ENCODE measurements around the gene CRYL1.

Gene CRYL1

GRCh38 chr13:20573636-20574035 is 48.0 kb upstream of the CRYL1 start:
- CTCF ChIA-PET: no interaction called here
- TF ChIP-seq GLIS1 (tag by site-specific recombination; IDR thresholded peaks at IDR 0.05) (no peak), ZNF362 (tag by site-specific recombination; IDR thresholded peaks at IDR 0.05) (no peak), ZNF548 (tag by site-specific recombination; IDR thresholded peaks at IDR 0.05) (no peak), KLF16 (tag by site-specific recombination; IDR thresholded peaks at IDR 0.05) (no peak), ZBTB17 (tag by site-specific recombination; IDR thresholded peaks at IDR 0.05) (no peak), ZNF626 (tag by site-specific recombination; IDR thresholded peaks at IDR 0.05) (no peak), ZNF600 (tag by site-specific recombination; IDR thresholded peaks at IDR 0.05) (no peak), ELK4 (IDR thresholded peaks at IDR 0.05; ENCODE audit: borderline replicate concordance, low read depth, low read length) (no peak), MEIS1 (CRISPR knock-in tag; IDR thresholded peaks at IDR 0.05; ENCODE audit: borderline replicate concordance) (no peak), ZNF48 (tag by site-specific recombination; IDR thresholded peaks at IDR 0.05) (no peak), GLI4 (tag by site-specific recombination; IDR thresholded peaks at IDR 0.05) (no peak), OVOL3 (tag by site-specific recombination; IDR thresholded peaks at IDR 0.05) (no peak), ZNF391 (tag by site-specific recombination; IDR thresholded peaks at IDR 0.05; ENCODE audit: borderline replicate concordance, low read depth) (no peak), KLF9 (tag by site-specific recombination; IDR thresholded peaks at IDR 0.05; ENCODE audit: low read depth) (no peak), CTCF (tag by site-specific recombination; IDR thresholded peaks at IDR 0.05) (no peak), ZNF518A (tag by site-specific recombination; conservative IDR thresholded peaks at IDR 0.05; ENCODE audit: low read depth) (no peak), BCL11A (tag by site-specific recombination; IDR thresholded peaks at IDR 0.05; ENCODE audit: low read depth) (no peak), YY1 (tag by site-specific recombination; IDR thresholded peaks at IDR 0.05) (no peak), HOXA7 (CRISPR knock-in tag; IDR thresholded peaks at IDR 0.05; ENCODE audit: borderline replicate concordance) (no peak)

More at GRCh38 chr13:20573636-20574035, 48.0 kb upstream of the CRYL1 start:
- H3K4me1 ChIP-seq (ENCODE audit: control insufficient read depth, insufficient read depth, low read length): no peaks in the 10 kb centered on the region
- no peak overlapping the region for H3K27ac ChIP-seq (ENCODE audit: extremely low read depth, low read depth, low read length)
- H3K36me3 ChIP-seq (ENCODE audit: control insufficient read depth in 2 of 2, insufficient read depth in 1 of 2, low read length in 2 of 2): peaks cover 0 to 17% of the 10 kb centered on the region in 2 experiments; a peak in 1 of 3 replicates
- no peak overlapping the region for H3K4me3 ChIP-seq (ENCODE audit: low read depth, low read length)
- POLR2A ChIA-PET: no interaction called here
- H3K9me3 ChIP-seq (ENCODE audit: control insufficient read depth, insufficient read depth, low read depth, low read length): no peaks in the 10 kb centered on the region
